GM23338 (cell line): ENCODE results near the gene AP1G2. TPM values are rescaled to one million over a fixed set of nuclear protein-coding genes. Genes with fewer than 3 reads are reported as not detected.

Experiments
- ATAC-seq: fragments of 200-7000 bp; cut with Tn5 transposase; 3 replicates; pipeline ENCODE4 v1.9.1; 2020
- DNase-seq: peaks from one replicate; pipeline ENCODE4 v3.0.0-alpha.2; 2015; ENCODE audit warnings: low spot score
- H2AFZ ChIP-seq: fragments of 200-600 bp; sonication (generic); 2 replicates; pipeline ENCODE4 v1.8.0; 2016; ENCODE audit warnings: antibody characterized with exemption, mild to moderate bottlenecking, moderate library complexity
- H3F3A ChIP-seq: fragments of 200-600 bp; sonication (generic); replicated peaks from 2 replicates; pipeline ENCODE4 v1.8.0; 2017; ENCODE audit warnings: antibody characterized with exemption, mixed run types, low read depth
- H3K27ac ChIP-seq: fragments of 200-600 bp; sonication (generic); 2 replicates; pipeline ENCODE4 v1.6.1; 2016; ENCODE audit warnings: low read depth
- H3K27me3 ChIP-seq: fragments of 200-600 bp; sonication (generic); 2 replicates; pipeline ENCODE4 v1.8.0; 2016; ENCODE audit warnings: mild to moderate bottlenecking, mixed run types, moderate library complexity; ENCODE audit not compliant: insufficient read depth
- H3K36me3 ChIP-seq: fragments of 200-600 bp; sonication (generic); 2 replicates; pipeline ENCODE4 v1.8.0; 2016; ENCODE audit warnings: mild to moderate bottlenecking; ENCODE audit not compliant: insufficient read depth
- H3K4me1 ChIP-seq: fragments of 200-600 bp; sonication (generic); 2 replicates; pipeline ENCODE4 v1.8.0; 2016; ENCODE audit warnings: mild to moderate bottlenecking, moderate library complexity; ENCODE audit not compliant: insufficient read depth
- H3K4me2 ChIP-seq: fragments of 200-600 bp; sonication (generic); 2 replicates; pipeline ENCODE4 v1.7.1; 2017; ENCODE audit warnings: mixed run types
- H3K4me3 ChIP-seq: fragments of 200-600 bp; sonication (generic); 2 replicates; pipeline ENCODE4 v1.6.1; 2016; ENCODE audit warnings: mixed run types
- H3K79me2 ChIP-seq: fragments of 200-600 bp; sonication (generic); replicated peaks from 2 replicates; pipeline ENCODE4 v1.8.0; 2017; ENCODE audit warnings: mild to moderate bottlenecking; ENCODE audit not compliant: insufficient read depth
- H3K9me2 ChIP-seq: fragments of 200-600 bp; sonication (generic); 2 replicates; pipeline ENCODE4 v1.8.0; 2017; ENCODE audit not compliant: insufficient read depth
- H4K20me1 ChIP-seq: fragments of 200-600 bp; sonication (generic); replicated peaks from 2 replicates; pipeline ENCODE4 v1.8.0; 2017; ENCODE audit warnings: mild to moderate bottlenecking; ENCODE audit not compliant: insufficient read depth
- H3K27ac Mint-ChIP-seq: 2 replicates; pipeline ENCODE4 v1.8.0; 2020; ENCODE audit warnings: inconsistent platforms, mild to moderate bottlenecking, moderate library complexity, mixed read lengths
- H3K27me3 Mint-ChIP-seq: 3 replicates; pipeline ENCODE4 v1.8.0; 2022; ENCODE audit warnings: low read depth, mild to moderate bottlenecking, moderate library complexity, mixed read lengths, inconsistent platforms; ENCODE audit not compliant: insufficient read depth, poor library complexity
- H3K36me3 Mint-ChIP-seq: 3 replicates; pipeline ENCODE4 v1.8.0; 2021; ENCODE audit warnings: low read depth, mild to moderate bottlenecking, inconsistent platforms, moderate library complexity, mixed read lengths
- H3K4me1 Mint-ChIP-seq: 3 replicates; pipeline ENCODE4 v1.8.0; 2020; ENCODE audit warnings: mild to moderate bottlenecking, inconsistent platforms, mixed read lengths
- H3K4me3 Mint-ChIP-seq: 3 replicates; pipeline ENCODE4 v1.8.0; 2021; ENCODE audit warnings: moderate library complexity, mild to moderate bottlenecking, inconsistent platforms, mixed read lengths
- H3K9me3 Mint-ChIP-seq: 3 replicates; pipeline ENCODE4 v1.8.0; 2020; ENCODE audit warnings: moderate library complexity, mild to moderate bottlenecking, inconsistent platforms, mixed read lengths
- CREB1 ChIP-seq: fragments of 250-450 bp; sonication (Bioruptor Pico); IDR thresholded peaks from 2 replicates; pipeline ENCODE4 v1.5.0; 2020; ENCODE audit warnings: low read depth, mild to moderate bottlenecking, moderate library complexity
- EZH2 ChIP-seq: fragments of 200-600 bp; sonication (generic); IDR thresholded peaks from one replicate; pipeline ENCODE4 v1.8.0; 2017; ENCODE audit warnings: antibody characterized with exemption, mild to moderate bottlenecking, low read depth; ENCODE audit not compliant: unreplicated experiment
- EZH2phosphoT487 ChIP-seq: fragments of 200-600 bp; sonication (generic); IDR thresholded peaks from one replicate; pipeline ENCODE4 v1.8.1; 2018; ENCODE audit warnings: antibody characterized with exemption; ENCODE audit not compliant: unreplicated experiment
- JUNB ChIP-seq: IDR thresholded peaks from one replicate; pipeline ENCODE4 v1.6.1; 2016; ENCODE audit warnings: antibody characterized with exemption; ENCODE audit not compliant: unreplicated experiment
- NANOG ChIP-seq: IDR thresholded peaks from 2 replicates; pipeline ENCODE4 v1.6.1; 2016; ENCODE audit warnings: antibody characterized with exemption, borderline replicate concordance
- POLR2AphosphoS5 ChIP-seq: IDR thresholded peaks from 2 replicates; pipeline ENCODE4 v1.6.1; 2016; ENCODE audit warnings: antibody characterized with exemption, low read depth
- STAT1 ChIP-seq: IDR thresholded peaks from one replicate; pipeline ENCODE4 v1.6.1; 2016; ENCODE audit warnings: antibody characterized with exemption; ENCODE audit not compliant: unreplicated experiment
- ZNF114 ChIP-seq: fragments of 250-450 bp; sonication (Bioruptor Pico); IDR thresholded peaks from 2 replicates; pipeline ENCODE4 v1.5.0; 2020; ENCODE audit warnings: mild to moderate bottlenecking, moderate library complexity
- ZNF331 ChIP-seq: fragments of 250-450 bp; sonication (Bioruptor Pico); IDR thresholded peaks from 2 replicates; pipeline ENCODE4 v1.5.0; 2020; ENCODE audit warnings: low read depth, mild to moderate bottlenecking, moderate library complexity
- polyA plus RNA-seq: library from polyadenylated mRNA; unstranded; fragments of >200 nt; fragmentation: Nextera tagmentation; extraction: Ambion mirVana; gene quantifications from 2 replicates; pipeline ENCODE4 v1.2.1, GENCODE V29; 2016
- total RNA-seq: library from RNA; depleted of rRNA; stranded (reverse); fragments of >200 nt; shearing (Covaris generic); gene quantifications from 2 replicates; pipeline ENCODE4 v1.2.3, GENCODE V29; 2014
- TF ChIP-seq, protein P1 (sequence below): IDR thresholded peaks from one replicate; pipeline ENCODE4 v1.6.1; 2018; ENCODE audit warnings: antibody characterized with exemption; ENCODE audit not compliant: unreplicated experiment
- TF ChIP-seq, protein P2 (sequence below): IDR thresholded peaks from 2 replicates; pipeline ENCODE4 v1.6.1; 2016; ENCODE audit warnings: antibody characterized with exemption
- TF ChIP-seq, protein P3 (sequence below), 2 experiments: fragments of 200-600 bp in 1 of 2; sonication (generic) in 1 of 2; conservative IDR thresholded peaks; 2 replicates each; pipeline versions ENCODE4 v1.5.1 to v1.6.1; 2016 to 2017; ENCODE audit warnings: antibody characterized with exemption in 2 of 2, low read depth in 2 of 2, mild to moderate bottlenecking in 2 of 2, moderate library complexity in 1 of 2
- TF ChIP-seq, protein P4 (sequence below): fragments of 250-450 bp; sonication (Bioruptor Pico); IDR thresholded peaks from 2 replicates; pipeline ENCODE4 v1.5.0; 2020; ENCODE audit warnings: mild to moderate bottlenecking, moderate library complexity

Gene AP1G2
- total and polyA plus RNA-seq, 2 experiments from 2014 or later: 55.3 to 63.5 TPM

DNA sequence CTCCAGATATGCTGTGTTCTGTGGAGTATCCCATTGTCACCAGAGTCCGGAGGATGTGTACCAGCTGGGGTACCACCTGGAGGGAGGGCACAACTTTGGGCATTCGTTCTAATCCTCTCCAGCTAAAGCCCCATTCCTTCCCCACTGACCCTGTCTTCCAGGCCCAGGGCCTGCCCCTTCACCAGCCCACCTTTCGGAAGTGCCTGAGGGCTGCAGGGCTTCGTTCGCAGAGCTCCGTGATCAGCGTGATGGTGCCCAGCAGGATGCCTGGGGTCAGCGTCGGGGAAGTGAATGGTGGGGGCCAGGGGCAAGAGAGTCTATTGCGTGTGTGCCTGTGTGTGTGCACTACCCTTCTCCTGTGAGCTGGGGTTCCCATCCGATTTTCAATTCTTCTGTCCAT is 2.0 kb downstream of the AP1G2 start:
- Mint-ChIP-seq H3K4me1 (peaks cover 35% of the 10 kb centered on the region), H3K36me3 (peaks cover 36% of the 10 kb centered on the region), H3K27me3 (peaks cover 44% of the 10 kb centered on the region), H3K9me3 (peaks cover 4% of the 10 kb centered on the region; the same call in 1 of the 3 replicates), H3K27ac (no peak overlapping the region), H3K4me3 (no peak overlapping the region)
- no peak overlapping the region for H3K4me2 ChIP-seq
- TF ChIP-seq JUNB (no peak), EZH2phosphoT487 (no peak), ZNF114 (CRISPR knock-in tag) (no peak), STAT1 (no peak), ZNF331 (CRISPR knock-in tag) (no peak), EZH2 (no peak), NANOG (no peak), POLR2AphosphoS5 (no peak), CREB1 (CRISPR knock-in tag) (no peak)
- TF ChIP-seq, protein P1, sequence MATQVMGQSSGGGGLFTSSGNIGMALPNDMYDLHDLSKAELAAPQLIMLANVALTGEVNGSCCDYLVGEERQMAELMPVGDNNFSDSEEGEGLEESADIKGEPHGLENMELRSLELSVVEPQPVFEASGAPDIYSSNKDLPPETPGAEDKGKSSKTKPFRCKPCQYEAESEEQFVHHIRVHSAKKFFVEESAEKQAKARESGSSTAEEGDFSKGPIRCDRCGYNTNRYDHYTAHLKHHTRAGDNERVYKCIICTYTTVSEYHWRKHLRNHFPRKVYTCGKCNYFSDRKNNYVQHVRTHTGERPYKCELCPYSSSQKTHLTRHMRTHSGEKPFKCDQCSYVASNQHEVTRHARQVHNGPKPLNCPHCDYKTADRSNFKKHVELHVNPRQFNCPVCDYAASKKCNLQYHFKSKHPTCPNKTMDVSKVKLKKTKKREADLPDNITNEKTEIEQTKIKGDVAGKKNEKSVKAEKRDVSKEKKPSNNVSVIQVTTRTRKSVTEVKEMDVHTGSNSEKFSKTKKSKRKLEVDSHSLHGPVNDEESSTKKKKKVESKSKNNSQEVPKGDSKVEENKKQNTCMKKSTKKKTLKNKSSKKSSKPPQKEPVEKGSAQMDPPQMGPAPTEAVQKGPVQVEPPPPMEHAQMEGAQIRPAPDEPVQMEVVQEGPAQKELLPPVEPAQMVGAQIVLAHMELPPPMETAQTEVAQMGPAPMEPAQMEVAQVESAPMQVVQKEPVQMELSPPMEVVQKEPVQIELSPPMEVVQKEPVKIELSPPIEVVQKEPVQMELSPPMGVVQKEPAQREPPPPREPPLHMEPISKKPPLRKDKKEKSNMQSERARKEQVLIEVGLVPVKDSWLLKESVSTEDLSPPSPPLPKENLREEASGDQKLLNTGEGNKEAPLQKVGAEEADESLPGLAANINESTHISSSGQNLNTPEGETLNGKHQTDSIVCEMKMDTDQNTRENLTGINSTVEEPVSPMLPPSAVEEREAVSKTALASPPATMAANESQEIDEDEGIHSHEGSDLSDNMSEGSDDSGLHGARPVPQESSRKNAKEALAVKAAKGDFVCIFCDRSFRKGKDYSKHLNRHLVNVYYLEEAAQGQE: no peak
- TF ChIP-seq, protein P2, sequence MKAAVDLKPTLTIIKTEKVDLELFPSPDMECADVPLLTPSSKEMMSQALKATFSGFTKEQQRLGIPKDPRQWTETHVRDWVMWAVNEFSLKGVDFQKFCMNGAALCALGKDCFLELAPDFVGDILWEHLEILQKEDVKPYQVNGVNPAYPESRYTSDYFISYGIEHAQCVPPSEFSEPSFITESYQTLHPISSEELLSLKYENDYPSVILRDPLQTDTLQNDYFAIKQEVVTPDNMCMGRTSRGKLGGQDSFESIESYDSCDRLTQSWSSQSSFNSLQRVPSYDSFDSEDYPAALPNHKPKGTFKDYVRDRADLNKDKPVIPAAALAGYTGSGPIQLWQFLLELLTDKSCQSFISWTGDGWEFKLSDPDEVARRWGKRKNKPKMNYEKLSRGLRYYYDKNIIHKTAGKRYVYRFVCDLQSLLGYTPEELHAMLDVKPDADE: no peak
- TF ChIP-seq, protein P3, sequence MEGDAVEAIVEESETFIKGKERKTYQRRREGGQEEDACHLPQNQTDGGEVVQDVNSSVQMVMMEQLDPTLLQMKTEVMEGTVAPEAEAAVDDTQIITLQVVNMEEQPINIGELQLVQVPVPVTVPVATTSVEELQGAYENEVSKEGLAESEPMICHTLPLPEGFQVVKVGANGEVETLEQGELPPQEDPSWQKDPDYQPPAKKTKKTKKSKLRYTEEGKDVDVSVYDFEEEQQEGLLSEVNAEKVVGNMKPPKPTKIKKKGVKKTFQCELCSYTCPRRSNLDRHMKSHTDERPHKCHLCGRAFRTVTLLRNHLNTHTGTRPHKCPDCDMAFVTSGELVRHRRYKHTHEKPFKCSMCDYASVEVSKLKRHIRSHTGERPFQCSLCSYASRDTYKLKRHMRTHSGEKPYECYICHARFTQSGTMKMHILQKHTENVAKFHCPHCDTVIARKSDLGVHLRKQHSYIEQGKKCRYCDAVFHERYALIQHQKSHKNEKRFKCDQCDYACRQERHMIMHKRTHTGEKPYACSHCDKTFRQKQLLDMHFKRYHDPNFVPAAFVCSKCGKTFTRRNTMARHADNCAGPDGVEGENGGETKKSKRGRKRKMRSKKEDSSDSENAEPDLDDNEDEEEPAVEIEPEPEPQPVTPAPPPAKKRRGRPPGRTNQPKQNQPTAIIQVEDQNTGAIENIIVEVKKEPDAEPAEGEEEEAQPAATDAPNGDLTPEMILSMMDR (conservative IDR thresholded peaks at IDR 0.05; ENCODE audit: low read depth in 2 of 2): no peak
- TF ChIP-seq, protein P4, sequence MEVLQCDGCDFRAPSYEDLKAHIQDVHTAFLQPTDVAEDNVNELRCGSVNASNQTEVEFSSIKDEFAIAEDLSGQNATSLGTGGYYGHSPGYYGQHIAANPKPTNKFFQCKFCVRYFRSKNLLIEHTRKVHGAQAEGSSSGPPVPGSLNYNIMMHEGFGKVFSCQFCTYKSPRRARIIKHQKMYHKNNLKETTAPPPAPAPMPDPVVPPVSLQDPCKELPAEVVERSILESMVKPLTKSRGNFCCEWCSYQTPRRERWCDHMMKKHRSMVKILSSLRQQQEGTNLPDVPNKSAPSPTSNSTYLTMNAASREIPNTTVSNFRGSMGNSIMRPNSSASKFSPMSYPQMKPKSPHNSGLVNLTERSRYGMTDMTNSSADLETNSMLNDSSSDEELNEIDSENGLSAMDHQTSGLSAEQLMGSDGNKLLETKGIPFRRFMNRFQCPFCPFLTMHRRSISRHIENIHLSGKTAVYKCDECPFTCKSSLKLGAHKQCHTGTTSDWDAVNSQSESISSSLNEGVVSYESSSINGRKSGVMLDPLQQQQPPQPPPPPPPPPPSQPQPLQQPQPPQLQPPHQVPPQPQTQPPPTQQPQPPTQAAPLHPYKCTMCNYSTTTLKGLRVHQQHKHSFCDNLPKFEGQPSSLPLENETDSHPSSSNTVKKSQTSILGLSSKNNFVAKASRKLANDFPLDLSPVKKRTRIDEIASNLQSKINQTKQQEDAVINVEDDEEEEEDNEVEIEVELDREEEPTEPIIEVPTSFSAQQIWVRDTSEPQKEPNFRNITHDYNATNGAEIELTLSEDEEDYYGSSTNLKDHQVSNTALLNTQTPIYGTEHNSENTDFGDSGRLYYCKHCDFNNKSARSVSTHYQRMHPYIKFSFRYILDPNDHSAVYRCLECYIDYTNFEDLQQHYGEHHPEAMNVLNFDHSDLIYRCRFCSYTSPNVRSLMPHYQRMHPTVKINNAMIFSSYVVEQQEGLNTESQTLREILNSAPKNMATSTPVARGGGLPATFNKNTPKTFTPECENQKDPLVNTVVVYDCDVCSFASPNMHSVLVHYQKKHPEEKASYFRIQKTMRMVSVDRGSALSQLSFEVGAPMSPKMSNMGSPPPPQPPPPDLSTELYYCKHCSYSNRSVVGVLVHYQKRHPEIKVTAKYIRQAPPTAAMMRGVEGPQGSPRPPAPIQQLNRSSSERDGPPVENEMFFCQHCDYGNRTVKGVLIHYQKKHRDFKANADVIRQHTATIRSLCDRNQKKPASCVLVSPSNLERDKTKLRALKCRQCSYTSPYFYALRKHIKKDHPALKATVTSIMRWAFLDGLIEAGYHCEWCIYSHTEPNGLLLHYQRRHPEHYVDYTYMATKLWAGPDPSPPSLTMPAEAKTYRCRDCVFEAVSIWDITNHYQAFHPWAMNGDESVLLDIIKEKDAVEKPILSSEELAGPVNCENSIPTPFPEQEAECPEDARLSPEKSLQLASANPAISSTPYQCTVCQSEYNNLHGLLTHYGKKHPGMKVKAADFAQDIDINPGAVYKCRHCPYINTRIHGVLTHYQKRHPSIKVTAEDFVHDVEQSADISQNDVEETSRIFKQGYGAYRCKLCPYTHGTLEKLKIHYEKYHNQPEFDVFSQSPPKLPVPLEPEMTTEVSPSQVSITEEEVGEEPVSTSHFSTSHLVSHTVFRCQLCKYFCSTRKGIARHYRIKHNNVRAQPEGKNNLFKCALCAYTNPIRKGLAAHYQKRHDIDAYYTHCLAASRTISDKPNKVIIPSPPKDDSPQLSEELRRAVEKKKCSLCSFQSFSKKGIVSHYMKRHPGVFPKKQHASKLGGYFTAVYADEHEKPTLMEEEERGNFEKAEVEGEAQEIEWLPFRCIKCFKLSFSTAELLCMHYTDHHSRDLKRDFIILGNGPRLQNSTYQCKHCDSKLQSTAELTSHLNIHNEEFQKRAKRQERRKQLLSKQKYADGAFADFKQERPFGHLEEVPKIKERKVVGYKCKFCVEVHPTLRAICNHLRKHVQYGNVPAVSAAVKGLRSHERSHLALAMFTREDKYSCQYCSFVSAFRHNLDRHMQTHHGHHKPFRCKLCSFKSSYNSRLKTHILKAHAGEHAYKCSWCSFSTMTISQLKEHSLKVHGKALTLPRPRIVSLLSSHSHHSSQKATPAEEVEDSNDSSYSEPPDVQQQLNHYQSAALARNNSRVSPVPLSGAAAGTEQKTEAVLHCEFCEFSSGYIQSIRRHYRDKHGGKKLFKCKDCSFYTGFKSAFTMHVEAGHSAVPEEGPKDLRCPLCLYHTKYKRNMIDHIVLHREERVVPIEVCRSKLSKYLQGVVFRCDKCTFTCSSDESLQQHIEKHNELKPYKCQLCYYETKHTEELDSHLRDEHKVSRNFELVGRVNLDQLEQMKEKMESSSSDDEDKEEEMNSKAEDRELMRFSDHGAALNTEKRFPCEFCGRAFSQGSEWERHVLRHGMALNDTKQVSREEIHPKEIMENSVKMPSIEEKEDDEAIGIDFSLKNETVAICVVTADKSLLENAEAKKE (CRISPR knock-in tag): no peak
- no peak overlapping the region for H2AFZ ChIP-seq
- peaks cover 15% of the 10 kb centered on the region for H3F3A ChIP-seq
- H4K20me1 ChIP-seq: no peaks in the 10 kb centered on the region
- H3K4me1 ChIP-seq: peaks cover 31% of the 10 kb centered on the region
- DNase-seq (no peak), ATAC-seq (no peak)
- H3K27ac ChIP-seq: no peak overlapping the region
- H3K4me3 ChIP-seq: no peak overlapping the region
- H3K9me2 ChIP-seq: no peaks in the 10 kb centered on the region
- no peaks in the 10 kb centered on the region for H3K79me2 ChIP-seq
- no peaks in the 10 kb centered on the region for H3K36me3 ChIP-seq
- no peaks in the 10 kb centered on the region for H3K27me3 ChIP-seq
